SK-N-SH (cell line): Measurements from ENCODE around the gene PTPN14. TPM values are rescaled to one million over a fixed set of nuclear protein-coding genes. Genes with fewer than 3 reads are reported as not detected.

Source experiments
- CTCF ChIA-PET: fragments of 300-600, 350-600 bp; formaldehyde crosslinking; extraction: SDS; loops from one replicate; lab custom pipeline; 2021; lab: Yijun Ruan, JAX
- POLR2A ChIA-PET: fragments of 350-600 bp; sonication (Branson Sonifier 250); formaldehyde crosslinking; extraction: SDS; loops from one replicate; lab custom pipeline; 2020; ENCODE audit warnings: antibody characterized with exemption, inconsistent platforms; lab: Yijun Ruan, JAX
- DNase-seq: peaks from one replicate; pipeline ENCODE4 v3.0.0; 2012
- H2AFZ ChIP-seq: fragments of 200-600 bp; sonication (generic); 2 replicates; pipeline ENCODE4 v1.8.1; 2016; ENCODE audit warnings: antibody characterized with exemption, mild to moderate bottlenecking, low read depth
- H3F3A ChIP-seq: fragments of 200-600 bp; sonication (generic); replicated peaks from 2 replicates; pipeline ENCODE3; 2016; ENCODE audit warnings: antibody characterized with exemption, mild to moderate bottlenecking; ENCODE audit not compliant: insufficient read depth
- H3K27ac ChIP-seq, 2 experiments: fragments of 200-500 bp in 1 of 2; fragments of 200-600 bp in 1 of 2; sonication (Bioruptor generic) in 1 of 2; sonication (generic), shearing (Covaris generic) in 1 of 2; 2 replicates each; pipeline versions ENCODE4 v1.5.1 to v1.6.1; 2014 to 2016; ENCODE audit warnings: low read depth in 2 of 2, inconsistent platforms in 1 of 2, low read length in 1 of 2, mild to moderate bottlenecking in 1 of 2, mixed read lengths in 1 of 2
- H3K27me3 ChIP-seq: fragments of 200-600 bp; sonication (generic), shearing (Covaris generic); 2 replicates; pipeline ENCODE4 v1.6.1; 2016; ENCODE audit warnings: mixed run types; ENCODE audit not compliant: insufficient read depth
- H3K36me3 ChIP-seq, 2 experiments: fragments of 200-500 bp in 1 of 2; fragments of 200-600 bp in 1 of 2; sonication (Bioruptor generic) in 1 of 2; sonication (generic) in 1 of 2; replicated peaks in 1 of 2; 2 replicates each; pipeline versions ENCODE3 to v1.5.1; 2014 to 2016; ENCODE audit warnings: low read length in 1 of 2, mild to moderate bottlenecking in 1 of 2; ENCODE audit not compliant: insufficient read depth in 2 of 2, control insufficient read depth in 1 of 2
- H3K4me1 ChIP-seq, 2 experiments: fragments of 200-500 bp in 1 of 2; fragments of 200-600 bp in 1 of 2; sonication (Bioruptor generic) in 1 of 2; sonication (generic), shearing (Covaris generic) in 1 of 2; 2 replicates each; pipeline versions ENCODE4 v1.5.1 to v1.6.1; 2014 to 2016; ENCODE audit warnings: low read depth in 1 of 2, low read length in 1 of 2, mixed run types in 1 of 2; ENCODE audit not compliant: insufficient read depth in 2 of 2, control insufficient read depth in 1 of 2
- H3K4me2 ChIP-seq: fragments of 200-600 bp; sonication (generic), shearing (Covaris generic); 2 replicates; pipeline ENCODE4 v1.6.1; 2017; ENCODE audit warnings: mixed run types
- H3K4me3 ChIP-seq, 2 experiments: fragments of 200-500 bp in 1 of 2; fragments of 200-600 bp in 1 of 2; sonication (Bioruptor generic) in 1 of 2; sonication (generic), shearing (Covaris generic) in 1 of 2; 2 replicates each; pipeline versions ENCODE4 v1.5.1 to v1.8.1; 2014 to 2016; ENCODE audit warnings: low read depth in 2 of 2, inconsistent platforms in 1 of 2, low read length in 1 of 2, mild to moderate bottlenecking in 1 of 2, mixed read lengths in 1 of 2, moderate library complexity in 1 of 2
- H3K79me2 ChIP-seq: fragments of 200-600 bp; sonication (generic); 2 replicates; pipeline ENCODE4 v1.8.1; 2017; ENCODE audit warnings: mild to moderate bottlenecking; ENCODE audit not compliant: insufficient read depth
- H3K9ac ChIP-seq: fragments of 200-600 bp; sonication (generic); 2 replicates; pipeline ENCODE4 v1.6.1; 2017; ENCODE audit warnings: mixed run types
- H3K9me2 ChIP-seq: fragments of 200-600 bp; sonication (generic); 2 replicates; pipeline ENCODE4 v1.6.1; 2017; ENCODE audit warnings: mixed run types
- H3K9me3 ChIP-seq: fragments of 200-600 bp; sonication (generic); 2 replicates; pipeline ENCODE4 v1.6.1; 2017; ENCODE audit warnings: mixed run types, mild to moderate bottlenecking, moderate library complexity
- H4K20me1 ChIP-seq: fragments of 200-600 bp; sonication (generic); 2 replicates; pipeline ENCODE4 v1.6.1; 2017; ENCODE audit warnings: mild to moderate bottlenecking, mixed run types; ENCODE audit not compliant: insufficient read depth
- CHD2 ChIP-seq: fragments of 150-350 bp; IDR thresholded peaks from 2 replicates; pipeline ENCODE4 v1.6.1; 2018; ENCODE audit warnings: low read length; ENCODE audit not compliant: partially characterized antibody
- CTCF ChIP-seq: fragments of 200-600 bp; sonication (generic); IDR thresholded peaks from 2 replicates; pipeline ENCODE4 v1.6.1; 2017; ENCODE audit warnings: antibody characterized with exemption, mild to moderate bottlenecking, moderate library complexity
- GATA2 ChIP-seq: sonication (generic); formaldehyde crosslinking; IDR thresholded peaks from 2 replicates; pipeline ENCODE4 v1.5.0; 2020; ENCODE audit warnings: mild to moderate bottlenecking, missing genetic modification reagents
- MAX ChIP-seq: IDR thresholded peaks from 2 replicates; pipeline ENCODE4 v1.4.0; 2012; ENCODE audit warnings: low read depth
- POLR2AphosphoS5 ChIP-seq: IDR thresholded peaks from 2 replicates; pipeline ENCODE4 v1.6.1; 2012; ENCODE audit warnings: low read depth, low read length
- RFX5 ChIP-seq: IDR thresholded peaks from 2 replicates; pipeline ENCODE4 v1.6.1; 2012; ENCODE audit warnings: mild to moderate bottlenecking, improper control_type of control experiment, low read length
- SIN3A ChIP-seq: IDR thresholded peaks from 2 replicates; pipeline ENCODE4 v1.6.1; 2012; ENCODE audit warnings: low read depth, mild to moderate bottlenecking, low read length, moderate library complexity, borderline replicate concordance
- TCF12 ChIP-seq: IDR thresholded peaks from 2 replicates; pipeline ENCODE4 v1.4.0; 2012
- TEAD4 ChIP-seq: IDR thresholded peaks from 2 replicates; pipeline ENCODE4 v1.4.0; 2012; ENCODE audit warnings: mild to moderate bottlenecking, borderline replicate concordance; ENCODE audit not compliant: insufficient read depth
- WGBS: methylation state at CpG from one replicate; pipeline ENCODE4 v1.1.6; 2017; ENCODE audit warnings: low lambda C conversion rate; 5-methylcytosine and 5-hydroxymethylcytosine counted together
- polyA plus RNA-seq, 3 experiments: library from polyadenylated mRNA; depleted of rRNA; stranded (reverse); fragments of >200 nt; gene quantifications; 2 replicates each; pipeline ENCODE4 v1.2.3, GENCODE V29; 2012
- TF ChIP-seq, protein P1 (sequence below): IDR thresholded peaks from 2 replicates; pipeline ENCODE4 v1.4.0; 2012; ENCODE audit warnings: low read depth, borderline replicate concordance
- TF ChIP-seq, protein P2 (sequence below): IDR thresholded peaks from 2 replicates; pipeline ENCODE4 v1.6.1; 2012; ENCODE audit warnings: mild to moderate bottlenecking, low read depth, low read length, moderate library complexity

Gene PTPN14
- polyA plus RNA-seq, 1 of the 3 experiments (the other 2 are of a cell fraction) = 12.8 TPM

GRCh38 chr1:214349781-214350180, 201.6 kb downstream of the PTPN14 start (continued):
- TF ChIP-seq TEAD4 (no peak), POLR2AphosphoS5 (no peak)

- no peak overlapping the region; a peak in 1 of 4 replicates for H3K27ac ChIP-seq
- POLR2A ChIA-PET = no interaction called here
- 100% methylated on average over 4 of the region's 5 CpGs for WGBS
Observed at GRCh38 chr1:214349008-214349407, 202.4 kb downstream of the PTPN14 start.

More at GRCh38 chr1:214349008-214349407, 202.4 kb downstream of the PTPN14 start:
- CTCF ChIA-PET = interaction anchor here (7.3 kb wide), 1 partner anchor 16 kb away, joined by 59 read pairs; no protein-coding TSS in a partner anchor
- Histone ChIP-seq H4K20me1 (no peaks in the 10 kb centered on the region), H3K4me2 (no peak overlapping the region), H3K79me2 (no peaks in the 10 kb centered on the region; the same call in 1 of the 2 replicates), H3K36me3 (peaks cover 50 to 64% of the 10 kb centered on the region in 2 experiments), H3K9ac (no peak overlapping the region), H2AFZ (no peak overlapping the region), H3K27me3 (no peaks in the 10 kb centered on the region), H3K4me3 (no peak overlapping the region), H3K4me1 (peaks cover 0 to 9% of the 10 kb centered on the region in 2 experiments; a peak in 2 of 4 replicates), H3K9me2 (no peaks in the 10 kb centered on the region), H3F3A (peaks cover 8% of the 10 kb centered on the region), H3K9me3 (no peaks in the 10 kb centered on the region)
- DNase-seq = no peak
- TF ChIP-seq, protein P1, sequence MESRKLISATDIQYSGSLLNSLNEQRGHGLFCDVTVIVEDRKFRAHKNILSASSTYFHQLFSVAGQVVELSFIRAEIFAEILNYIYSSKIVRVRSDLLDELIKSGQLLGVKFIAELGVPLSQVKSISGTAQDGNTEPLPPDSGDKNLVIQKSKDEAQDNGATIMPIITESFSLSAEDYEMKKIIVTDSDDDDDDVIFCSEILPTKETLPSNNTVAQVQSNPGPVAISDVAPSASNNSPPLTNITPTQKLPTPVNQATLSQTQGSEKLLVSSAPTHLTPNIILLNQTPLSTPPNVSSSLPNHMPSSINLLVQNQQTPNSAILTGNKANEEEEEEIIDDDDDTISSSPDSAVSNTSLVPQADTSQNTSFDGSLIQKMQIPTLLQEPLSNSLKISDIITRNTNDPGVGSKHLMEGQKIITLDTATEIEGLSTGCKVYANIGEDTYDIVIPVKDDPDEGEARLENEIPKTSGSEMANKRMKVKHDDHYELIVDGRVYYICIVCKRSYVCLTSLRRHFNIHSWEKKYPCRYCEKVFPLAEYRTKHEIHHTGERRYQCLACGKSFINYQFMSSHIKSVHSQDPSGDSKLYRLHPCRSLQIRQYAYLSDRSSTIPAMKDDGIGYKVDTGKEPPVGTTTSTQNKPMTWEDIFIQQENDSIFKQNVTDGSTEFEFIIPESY = no peak
- no peak for TF ChIP-seq MAX
- no peak for TF ChIP-seq TCF12
- no peak for TF ChIP-seq RFX5
- no peak for TF ChIP-seq CHD2
- no peak for TF ChIP-seq GATA2 (CRISPR knock-in tag)
- no peak for TF ChIP-seq CTCF
- TF ChIP-seq, protein P2, sequence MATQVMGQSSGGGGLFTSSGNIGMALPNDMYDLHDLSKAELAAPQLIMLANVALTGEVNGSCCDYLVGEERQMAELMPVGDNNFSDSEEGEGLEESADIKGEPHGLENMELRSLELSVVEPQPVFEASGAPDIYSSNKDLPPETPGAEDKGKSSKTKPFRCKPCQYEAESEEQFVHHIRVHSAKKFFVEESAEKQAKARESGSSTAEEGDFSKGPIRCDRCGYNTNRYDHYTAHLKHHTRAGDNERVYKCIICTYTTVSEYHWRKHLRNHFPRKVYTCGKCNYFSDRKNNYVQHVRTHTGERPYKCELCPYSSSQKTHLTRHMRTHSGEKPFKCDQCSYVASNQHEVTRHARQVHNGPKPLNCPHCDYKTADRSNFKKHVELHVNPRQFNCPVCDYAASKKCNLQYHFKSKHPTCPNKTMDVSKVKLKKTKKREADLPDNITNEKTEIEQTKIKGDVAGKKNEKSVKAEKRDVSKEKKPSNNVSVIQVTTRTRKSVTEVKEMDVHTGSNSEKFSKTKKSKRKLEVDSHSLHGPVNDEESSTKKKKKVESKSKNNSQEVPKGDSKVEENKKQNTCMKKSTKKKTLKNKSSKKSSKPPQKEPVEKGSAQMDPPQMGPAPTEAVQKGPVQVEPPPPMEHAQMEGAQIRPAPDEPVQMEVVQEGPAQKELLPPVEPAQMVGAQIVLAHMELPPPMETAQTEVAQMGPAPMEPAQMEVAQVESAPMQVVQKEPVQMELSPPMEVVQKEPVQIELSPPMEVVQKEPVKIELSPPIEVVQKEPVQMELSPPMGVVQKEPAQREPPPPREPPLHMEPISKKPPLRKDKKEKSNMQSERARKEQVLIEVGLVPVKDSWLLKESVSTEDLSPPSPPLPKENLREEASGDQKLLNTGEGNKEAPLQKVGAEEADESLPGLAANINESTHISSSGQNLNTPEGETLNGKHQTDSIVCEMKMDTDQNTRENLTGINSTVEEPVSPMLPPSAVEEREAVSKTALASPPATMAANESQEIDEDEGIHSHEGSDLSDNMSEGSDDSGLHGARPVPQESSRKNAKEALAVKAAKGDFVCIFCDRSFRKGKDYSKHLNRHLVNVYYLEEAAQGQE = no peak
- TF ChIP-seq SIN3A = no peak
